Thyroid gland (tissue), 4 donors: ENCODE data around the gene PDE6A. TPM values are rescaled to one million over a fixed set of nuclear protein-coding genes. Genes with fewer than 3 reads are reported as not detected.
A peak's percentile ranks its signal among the peaks of the same experiment; 100 is the strongest.

Experiments
- DNase-seq, 2 donors: peaks; one replicate each; pipeline ENCODE4 v3.0.0-alpha.2; 2019
- H3K27ac ChIP-seq, 3 donors: fragments of 200-600 bp; sonication (generic); 1 replicate in 2 of 3; 2 replicates in 1 of 3; pipeline ENCODE4 v1.5.1; 2016 to 2019; ENCODE audit warnings: mild to moderate bottlenecking in 1 of 3, moderate library complexity in 1 of 3
- H3K27me3 ChIP-seq: fragments of 200-600 bp; sonication (generic); one replicate; pipeline ENCODE4 v1.5.1; 2019
- H3K36me3 ChIP-seq, 2 donors: fragments of 200-600 bp; sonication (generic); one replicate each; pipeline ENCODE4 v1.5.1; 2016 to 2019
- H3K4me1 ChIP-seq, 2 donors: fragments of 200-600 bp; sonication (generic); one replicate each; pipeline ENCODE4 v1.5.1; 2017 to 2019
- H3K4me3 ChIP-seq, 3 donors: fragments of 200-600 bp; sonication (generic); replicated peaks in 1 of 3; 1 replicate in 2 of 3; 2 replicates in 1 of 3; pipeline ENCODE4 v1.5.1; 2016; ENCODE audit warnings: mild to moderate bottlenecking in 1 of 3
- H3K9me3 ChIP-seq: fragments of 200-600 bp; sonication (generic); one replicate; pipeline ENCODE4 v1.5.1; 2017
- CTCF ChIP-seq, 6 experiments: fragments of 200-600 bp in 3 of 6; fragments of 450-650 bp in 3 of 6; sonication (generic) in 3 of 6; IDR thresholded peaks; one replicate each; pipeline ENCODE4 v1.5.1; 2016 to 2019; ENCODE audit warnings: antibody characterized with exemption in 6 of 6, mild to moderate bottlenecking in 2 of 6, inconsistent platforms in 1 of 6, moderate library complexity in 1 of 6
- POLR2A ChIP-seq, 2 donors: fragments of 450-650 bp; IDR thresholded peaks; one replicate each; pipeline ENCODE4 v1.6.1; 2017; ENCODE audit warnings: antibody characterized with exemption in 2 of 2, mild to moderate bottlenecking in 2 of 2, moderate library complexity in 1 of 2
- WGBS, 2 donors: methylation state at CpG; one replicate each; pipeline ENCODE4 v1.1.5; 2017; 5-methylcytosine and 5-hydroxymethylcytosine counted together
- intact Hi-C: fragments of 100-400 bp; cut with DNase I; formaldehyde crosslinking; loops from one replicate; pipeline ENCODE4 v1.15.1; 2023
- total RNA-seq, 4 donors: library from RNA; depleted of rRNA; stranded (reverse); fragments of >200 nt; gene quantifications; one replicate each; pipeline ENCODE4 v1.2.3, GENCODE V29; 2016

PDE6A gene
- total RNA-seq, 4 donors from 2014 or later: not detected

- Histone ChIP-seq H3K4me1 (no peaks in the 10 kb centered on the region), H3K36me3 (no peaks in the 10 kb centered on the region), H3K27ac (no peak overlapping the region), H3K9me3 (no peaks in the 10 kb centered on the region), H3K4me3 (no peak overlapping the region), H3K27me3 (no peaks in the 10 kb centered on the region)
- DNase-seq: no peak
- intact Hi-C loops: loop anchor here (5.0 to 10.0 kb wide), 2 partner anchors 151 to 378 kb away; no protein-coding TSS in a partner anchor
- TF ChIP-seq CTCF (IDR thresholded peaks at IDR 0.05): no peak
- no peak for TF ChIP-seq POLR2A (IDR thresholded peaks at IDR 0.05)
- WGBS, 2 donors: 66 to 68% methylated on average over 15 to 18 of the region's 18 CpGs
These were observed 108.0 kb downstream of the PDE6A start for GRCh38 chr5:149836451-149837139.

- no peaks in the 10 kb centered on the region for H3K4me1 ChIP-seq
- H3K36me3 ChIP-seq: no peaks in the 10 kb centered on the region
- no peaks in the 10 kb centered on the region for H3K9me3 ChIP-seq
- intact Hi-C loops: loop anchor here (10.0 kb wide), 1 partner anchor 380 kb away; no protein-coding TSS in a partner anchor
- WGBS, 2 donors: 46 to 49% methylated on average over 5 of the region's 5 CpGs
- TF ChIP-seq POLR2A (IDR thresholded peaks at IDR 0.05) (no peak), CTCF (IDR thresholded peaks at IDR 0.05) (peak in 4 of 6 experiments; percentile 46 to 69 (median 67))
- H3K27ac ChIP-seq: no peak overlapping the region
- peak; percentile 61 to 67 for DNase-seq
- H3K4me3 ChIP-seq: no peak overlapping the region
- H3K27me3 ChIP-seq: no peaks in the 10 kb centered on the region
These were observed 110.2 kb downstream of the PDE6A start for GRCh38 chr5:149834246-149834855.

- no peaks in the 10 kb centered on the region for H3K27me3 ChIP-seq
- TF ChIP-seq CTCF (IDR thresholded peaks at IDR 0.05) (no peak), POLR2A (IDR thresholded peaks at IDR 0.05) (no peak)
- intact Hi-C loops: loop anchor here (10.0 kb wide), 1 partner anchor 382 kb away; no protein-coding TSS in a partner anchor
- H3K9me3 ChIP-seq: no peaks in the 10 kb centered on the region
- no peaks in the 10 kb centered on the region for H3K36me3 ChIP-seq
- 82 to 84% methylated on average over 25 to 28 of the region's 30 CpGs for WGBS, 2 donors
- DNase-seq: no peak
- no peak overlapping the region for H3K4me3 ChIP-seq
- no peak overlapping the region for H3K27ac ChIP-seq
- no peaks in the 10 kb centered on the region for H3K4me1 ChIP-seq
These were observed 111.3 kb downstream of the PDE6A start for GRCh38 chr5:149833116-149833827.

GRCh38 chr5:149832636-149833035 lies 112.0 kb downstream of the PDE6A start:
- no peaks in the 10 kb centered on the region for H3K36me3 ChIP-seq
- H3K4me3 ChIP-seq: no peak overlapping the region
- no peaks in the 10 kb centered on the region for H3K4me1 ChIP-seq
- intact Hi-C loops: loop anchor here (10.0 kb wide), 1 partner anchor 382 kb away; no protein-coding TSS in a partner anchor
- DNase-seq: no peak
- WGBS, 2 donors: 89 to 95% methylated on average over 4 to 5 of the region's 12 CpGs
- H3K27me3 ChIP-seq: no peaks in the 10 kb centered on the region
- no peak overlapping the region for H3K27ac ChIP-seq
- H3K9me3 ChIP-seq: no peaks in the 10 kb centered on the region
- TF ChIP-seq CTCF (IDR thresholded peaks at IDR 0.05) (no peak), POLR2A (IDR thresholded peaks at IDR 0.05) (no peak)
